ENCODE data around the gene KIAA1549.
A peak's percentile ranks its signal among the peaks of the same experiment; 100 is the strongest.
"Not testable (repeated sequence)": the region's sequence is repeated elsewhere in the genome, so short reads cannot be mapped to it uniquely, and the experiment has no call there.

KIAA1549 gene

DNA sequence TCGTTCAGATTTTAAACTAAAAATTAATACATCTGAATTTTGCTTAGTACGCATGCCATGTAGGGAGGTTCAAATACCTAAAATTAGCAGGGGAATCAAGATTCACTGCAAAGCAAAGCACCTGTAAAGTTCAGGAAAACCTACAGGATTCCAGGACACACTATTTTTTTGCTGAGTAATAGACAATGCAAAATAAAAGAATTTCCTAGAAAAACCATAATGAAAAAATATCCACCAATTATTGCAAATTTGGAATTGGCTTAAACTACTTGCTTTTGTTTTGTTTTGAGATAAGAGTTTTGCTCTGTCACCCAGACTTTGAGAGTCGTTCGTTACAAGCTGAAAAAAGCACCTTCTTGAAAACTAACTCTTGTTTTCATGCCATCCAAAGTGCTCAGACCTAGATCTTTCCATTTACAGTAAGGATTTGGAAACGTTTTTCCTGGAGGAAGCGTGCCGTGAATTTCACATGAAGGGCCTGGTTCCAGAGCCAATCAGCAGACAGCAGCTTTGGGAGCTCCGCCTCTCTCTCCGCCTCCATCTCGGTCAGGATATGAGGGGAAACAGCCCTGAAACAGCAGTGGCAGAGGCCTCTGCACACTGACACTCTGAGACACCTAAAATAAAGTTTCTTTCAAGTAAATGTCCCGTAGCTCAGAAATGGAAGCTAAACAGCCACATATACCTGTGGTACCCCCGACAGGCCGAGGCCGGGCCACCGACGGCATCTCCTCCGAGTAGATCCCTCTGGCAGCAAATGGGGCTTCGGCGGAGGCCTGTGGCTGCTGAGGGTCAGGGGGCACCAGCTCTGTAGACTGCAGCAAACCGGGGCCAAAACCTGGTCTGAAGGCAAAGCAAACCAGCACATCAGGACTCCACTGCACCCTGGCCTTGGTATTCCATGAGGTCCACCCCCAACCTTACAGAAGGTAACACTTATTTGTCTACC is 137.3 kb downstream of the KIAA1549 start:
- DNase-seq = no peak

DNA sequence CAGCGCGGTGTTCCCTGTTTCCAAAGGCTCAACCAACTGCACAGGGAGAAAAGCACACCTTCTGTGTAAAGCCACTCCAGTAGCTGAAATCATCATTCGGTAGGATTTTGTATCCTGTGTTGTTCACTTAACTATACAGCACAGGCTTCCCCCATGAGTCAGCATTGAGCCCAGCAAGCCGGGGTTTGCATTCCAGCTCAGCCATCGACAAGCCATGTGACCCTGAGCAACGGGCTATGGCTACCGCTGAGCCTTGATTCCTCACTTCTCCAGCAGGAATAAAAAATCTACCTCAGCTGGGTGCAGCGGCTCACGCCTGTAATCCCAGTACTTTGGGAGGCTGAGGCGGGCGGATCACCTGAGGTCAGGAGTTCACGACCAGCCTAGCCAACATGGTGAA is 139.1 kb downstream of the KIAA1549 start:
- peak; percentile 10 for DNase-seq

DNA sequence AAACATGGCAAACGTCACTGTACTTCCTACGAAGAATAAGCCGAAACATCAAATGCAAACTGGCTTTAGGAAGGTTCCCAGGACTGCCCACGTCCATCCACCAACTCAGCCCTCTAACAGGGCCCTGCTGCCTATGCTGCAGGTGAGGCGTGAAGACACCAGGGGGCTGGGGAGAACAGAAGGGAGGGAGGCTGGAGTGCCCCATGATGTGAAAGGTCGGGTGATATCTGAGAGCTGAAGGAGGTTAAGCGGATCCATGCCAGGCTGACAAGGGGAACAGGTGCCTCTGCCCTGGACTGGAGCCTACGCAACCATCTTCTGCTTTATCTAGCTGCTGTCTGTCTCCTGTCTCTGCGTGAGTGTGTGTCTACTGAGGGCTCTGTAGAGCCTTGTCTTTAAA is 143.0 kb downstream of the KIAA1549 start:
- no peak for DNase-seq

DNA sequence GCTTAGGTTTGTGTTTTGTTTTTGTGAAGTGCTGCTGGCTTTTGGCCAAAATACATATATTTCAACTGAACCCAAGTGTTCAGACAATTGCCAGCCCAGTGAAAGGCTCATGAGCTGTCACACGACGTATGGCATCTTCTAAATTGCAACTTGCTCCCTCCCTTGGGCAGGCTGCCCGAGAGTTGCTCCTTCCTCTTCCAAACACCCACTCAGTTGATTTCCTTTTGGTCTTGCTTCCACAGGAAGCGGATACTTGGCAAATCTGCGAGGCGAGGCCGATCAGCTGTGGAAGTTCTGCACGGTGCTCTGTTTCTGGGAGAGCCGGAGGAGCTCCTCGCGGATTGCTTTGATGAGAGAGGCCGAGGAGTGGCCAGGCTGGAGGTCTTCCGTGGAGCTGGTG is 143.6 kb downstream of the KIAA1549 start:
- DNase-seq = no peak

DNA sequence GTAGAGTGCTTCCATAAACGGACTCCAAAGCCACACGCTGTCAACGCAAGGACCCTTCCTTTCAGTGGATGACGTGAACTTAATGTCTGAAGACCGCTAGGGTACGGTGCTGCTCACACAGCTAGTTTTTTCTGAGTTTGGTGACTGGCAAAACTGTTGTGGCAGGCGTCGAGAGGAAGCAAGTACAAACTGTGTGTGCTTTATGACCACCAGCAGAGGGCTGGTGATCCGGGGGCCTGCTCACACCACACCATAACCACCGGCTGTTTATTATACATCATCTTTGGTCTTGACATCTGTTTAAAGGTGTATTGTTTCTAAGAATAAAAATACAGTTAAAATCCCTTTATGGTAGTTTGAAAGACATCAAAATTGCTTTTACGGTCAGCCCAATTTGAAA is 146.1 kb downstream of the KIAA1549 start:
- DNase-seq = no peak

DNA sequence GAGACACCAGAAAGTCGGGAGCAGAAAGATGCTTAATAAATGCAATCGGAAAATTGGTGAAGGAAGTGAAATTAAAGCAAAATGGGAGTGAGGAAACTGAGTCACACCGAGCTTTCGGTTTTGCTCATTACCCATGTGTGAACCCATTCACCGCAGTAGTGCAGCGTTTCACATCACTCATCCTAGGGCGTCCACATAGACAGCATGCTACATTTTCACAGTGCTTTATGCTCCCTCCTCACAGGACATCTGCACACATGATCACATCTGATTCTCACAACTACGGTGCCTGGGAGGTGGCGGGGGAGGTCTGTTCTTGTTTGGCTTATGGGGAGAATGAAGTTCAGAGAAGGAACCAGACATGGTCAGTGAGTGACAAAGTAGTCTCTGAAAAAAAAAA is 146.6 kb downstream of the KIAA1549 start:
- no peak for DNase-seq

DNA sequence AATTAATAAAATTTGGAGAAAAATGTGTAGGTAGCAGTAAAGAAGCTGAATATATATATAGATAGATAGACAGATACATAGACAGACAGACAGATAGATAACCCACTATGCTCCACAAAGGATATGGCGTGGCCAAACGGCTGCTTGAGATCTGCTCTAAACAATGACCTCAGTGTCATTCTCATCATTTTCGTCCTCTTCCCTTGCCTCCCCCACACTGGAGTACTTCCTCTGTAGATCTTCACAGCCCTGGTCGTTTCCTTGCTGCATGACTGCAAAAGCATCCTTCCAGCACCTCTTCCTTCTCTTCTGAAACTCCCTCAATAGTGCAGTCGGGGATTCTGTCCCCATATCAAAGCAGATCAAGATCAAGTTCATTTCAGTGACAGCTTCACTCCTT is 147.6 kb downstream of the KIAA1549 start:
- no peak for DNase-seq

DNA sequence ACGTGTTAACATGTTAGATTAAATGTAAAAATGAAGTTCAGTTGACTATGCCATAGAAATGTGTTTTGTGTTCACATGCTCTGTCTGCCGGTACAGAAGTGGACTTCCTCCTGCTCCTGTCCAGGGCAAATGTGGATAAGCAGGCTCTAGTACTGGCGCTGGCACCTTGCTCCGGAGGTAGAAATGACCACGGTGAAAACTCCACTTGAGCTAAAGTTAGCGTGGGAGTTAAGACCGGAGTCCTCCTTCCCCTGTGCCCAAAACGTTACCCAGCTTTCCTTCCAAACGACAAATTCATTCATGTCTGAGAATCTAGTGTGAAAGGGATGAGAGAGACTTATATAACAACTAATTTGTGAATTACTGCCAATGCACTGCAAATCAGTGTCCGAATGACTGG is 148.2 kb downstream of the KIAA1549 start:
- no peak for DNase-seq

DNA sequence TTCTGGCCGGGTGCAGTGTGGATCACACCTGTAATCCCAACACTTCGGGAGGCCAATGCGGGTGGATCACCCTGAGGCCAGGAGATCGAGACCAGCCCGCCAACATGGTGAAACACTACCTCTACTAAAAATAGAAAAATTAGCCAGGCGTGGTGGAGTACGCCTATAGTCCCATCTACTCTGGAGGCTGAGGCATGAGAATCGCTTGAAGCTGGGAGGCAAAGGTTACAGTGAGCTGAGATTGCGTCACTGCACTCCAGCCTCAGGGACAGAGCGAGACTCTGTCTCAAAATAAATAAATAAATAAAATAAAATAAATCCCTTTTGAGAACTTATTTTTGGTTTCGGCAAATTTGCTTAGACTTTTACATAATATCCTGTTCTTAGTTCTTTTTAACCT is 151.9 kb downstream of the KIAA1549 start:
- DNase-seq = no peak

DNA sequence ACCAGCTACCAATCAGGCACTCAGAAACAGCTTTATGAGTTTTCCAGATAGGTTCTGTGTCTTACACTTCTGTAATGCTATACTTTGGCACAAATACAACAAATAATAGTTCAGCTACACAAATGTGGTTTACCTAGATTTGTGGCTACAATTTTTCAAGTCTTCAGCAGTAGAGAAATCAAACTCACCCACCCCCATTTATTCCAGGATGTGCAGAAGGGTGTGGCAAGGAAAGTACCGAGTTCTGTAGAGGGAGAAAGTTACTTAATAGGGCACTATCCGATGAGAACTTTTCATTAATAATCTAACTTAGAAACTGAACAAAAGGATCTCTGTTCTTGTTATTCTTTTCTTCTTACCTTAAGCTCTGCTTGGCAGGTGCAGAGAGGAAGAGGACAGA is 152.9 kb downstream of the KIAA1549 start:
- no peak for DNase-seq

DNA sequence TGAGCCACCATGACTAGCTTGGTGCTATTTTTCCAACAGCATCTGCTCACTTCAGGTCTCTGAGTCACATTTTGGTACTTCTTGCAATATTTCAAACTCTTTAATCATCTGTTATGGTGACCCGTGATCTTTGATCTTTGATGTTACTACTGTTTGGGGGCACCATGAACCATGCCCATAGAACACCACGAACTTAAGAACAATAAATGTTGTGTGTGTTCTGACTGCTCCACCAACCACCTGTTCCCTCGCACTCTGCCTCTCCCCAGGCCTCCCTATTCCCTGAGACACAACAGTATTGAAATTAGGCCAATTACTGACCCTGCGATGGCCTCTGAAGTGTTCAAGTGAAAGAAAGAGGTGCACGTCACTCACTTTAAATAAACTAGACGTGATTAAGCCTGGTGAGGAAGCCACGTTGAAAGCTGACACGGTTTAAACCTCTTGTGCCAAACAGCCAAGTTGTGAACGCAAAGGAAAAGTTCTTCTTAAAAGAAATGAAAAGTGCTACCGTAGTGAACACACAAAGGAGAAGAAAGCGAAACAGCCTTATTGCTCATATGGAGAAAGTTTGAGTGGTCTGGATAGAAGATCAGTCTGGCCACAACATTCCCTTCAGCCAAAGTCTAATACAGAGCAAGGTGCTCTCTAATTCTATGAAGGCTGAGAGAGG is 156.0 kb downstream of the KIAA1549 start:
- no peak for DNase-seq

DNA sequence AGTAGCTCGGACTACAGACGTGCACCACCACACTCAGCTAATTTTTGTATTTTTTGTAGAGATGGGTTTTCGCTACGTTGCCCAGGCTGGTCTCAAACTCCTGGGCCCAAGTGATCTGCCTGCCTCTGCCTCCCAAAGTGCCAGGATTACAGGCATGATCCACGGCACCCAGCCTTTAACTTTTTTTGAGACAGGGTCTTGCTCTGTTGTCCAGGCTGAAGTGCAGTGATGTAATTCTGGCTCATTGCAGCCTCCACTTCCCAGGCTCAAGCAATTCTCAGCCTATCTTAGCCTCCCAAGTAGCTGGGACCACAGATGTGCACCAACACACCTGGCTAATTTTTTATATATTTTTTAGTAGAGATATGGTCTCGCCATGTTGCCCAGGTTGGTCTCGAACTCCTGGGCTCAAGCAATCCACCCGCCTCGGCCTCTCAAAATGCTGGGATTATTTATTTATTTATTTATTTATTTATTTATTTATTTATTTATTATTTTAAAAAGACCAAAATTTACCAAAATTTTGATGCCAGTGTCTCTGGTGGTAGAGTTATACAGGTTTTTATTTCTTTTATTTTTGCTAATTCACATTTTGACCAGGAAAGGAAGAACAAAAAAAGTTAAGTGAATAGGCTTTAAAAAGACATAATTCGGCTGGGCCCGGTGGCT is 158.2 kb downstream of the KIAA1549 start:
- no peak for DNase-seq

DNA sequence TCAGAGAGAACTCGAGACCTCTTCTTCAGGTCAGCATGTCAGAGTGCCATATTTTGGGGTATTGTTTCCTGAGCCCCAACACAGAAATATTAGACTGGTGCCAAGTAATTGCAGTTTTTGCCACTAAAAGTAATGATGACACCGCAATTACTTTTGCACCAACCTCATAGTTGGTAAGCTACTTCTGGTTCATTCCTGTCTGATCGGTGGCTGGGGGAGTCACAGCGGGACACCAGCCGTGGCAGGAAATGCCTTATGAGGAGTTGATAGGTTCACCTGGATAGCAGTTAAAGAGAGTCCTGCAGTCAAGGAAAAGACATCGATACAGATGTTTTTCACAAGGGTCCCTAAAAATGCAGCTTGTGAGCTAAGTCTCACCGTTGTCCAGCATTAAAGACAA is 159.3 kb downstream of the KIAA1549 start:
- DNase-seq = no peak

DNA sequence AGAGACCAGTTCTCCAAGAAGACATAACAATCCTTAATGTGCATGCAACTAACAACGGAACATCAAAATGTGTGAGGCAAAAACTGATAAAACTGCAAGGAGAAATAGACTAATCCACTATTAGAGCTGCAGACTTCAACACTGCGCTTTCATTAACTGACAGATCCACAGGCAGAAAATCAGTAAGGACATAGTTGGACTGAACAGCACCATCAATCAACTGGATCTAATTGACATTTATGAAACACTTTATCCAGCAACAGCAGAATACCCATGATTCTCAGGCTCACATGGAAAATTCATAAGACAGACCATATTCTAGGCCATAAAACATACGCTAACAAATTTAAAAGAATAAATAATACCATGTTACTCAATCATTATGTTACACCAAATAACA is 161.6 kb downstream of the KIAA1549 start:
- no peak for DNase-seq

DNA sequence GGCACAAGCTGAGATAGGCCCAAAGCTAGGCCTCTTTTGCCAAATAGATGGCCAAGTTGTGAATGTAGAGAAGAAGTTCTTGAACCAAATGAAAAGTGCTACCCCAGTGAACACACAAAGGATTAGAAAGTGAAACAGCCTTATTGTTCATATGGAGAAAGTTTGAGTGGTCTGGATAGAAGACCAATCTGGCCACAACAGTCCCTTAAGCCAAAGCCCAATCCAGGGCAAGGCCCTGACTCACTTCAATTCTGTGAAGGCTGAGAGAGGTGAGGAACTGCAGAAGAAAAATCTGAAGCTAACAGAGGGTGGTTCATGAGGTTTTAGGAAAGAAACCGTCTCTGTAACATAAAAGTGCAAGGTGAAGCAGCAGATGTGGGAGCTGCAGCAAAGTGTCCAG is 164.5 kb downstream of the KIAA1549 start:
- no peak for DNase-seq

DNA sequence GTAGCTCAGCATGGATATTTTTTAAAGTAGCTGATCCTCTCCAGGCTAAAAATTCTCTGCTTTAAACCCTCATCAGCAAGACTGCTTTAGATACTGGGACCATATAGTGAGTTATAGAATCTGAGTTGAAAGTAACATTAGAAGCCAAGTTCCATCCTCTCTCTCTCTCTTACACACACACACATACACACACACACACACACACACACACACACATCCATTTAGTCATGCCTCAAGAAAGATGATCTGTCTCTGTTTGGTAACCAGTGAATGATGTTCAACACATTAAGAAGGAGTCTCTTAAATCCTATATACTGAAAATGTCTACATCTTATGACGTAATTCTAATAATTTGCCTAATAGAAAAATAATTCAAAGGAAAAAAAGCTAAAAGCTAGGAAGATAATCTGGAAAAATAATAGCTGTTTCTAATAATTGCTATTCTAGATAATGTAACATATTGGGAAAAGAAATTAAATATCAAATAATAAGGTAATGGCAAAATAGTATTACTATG is 166.3 kb downstream of the KIAA1549 start:
- no peak for DNase-seq

DNA sequence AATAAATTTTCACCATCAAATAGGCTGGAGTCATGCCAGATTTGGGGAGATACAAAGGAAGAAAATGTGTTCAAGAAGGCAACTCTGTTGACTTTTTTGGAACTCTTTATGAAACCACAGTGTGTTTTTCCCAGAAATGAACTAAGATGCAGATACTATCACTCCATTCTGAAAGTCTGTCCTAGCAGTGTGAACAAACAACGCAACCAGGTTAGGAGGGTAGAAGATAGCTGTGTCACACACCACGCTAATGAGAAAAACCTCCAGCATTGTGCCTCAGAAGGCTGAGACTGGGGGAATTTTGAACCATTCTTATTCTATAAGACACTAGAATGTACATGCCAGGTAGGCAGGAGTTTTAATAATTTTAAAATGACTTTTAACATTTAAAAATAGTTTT is 167.2 kb downstream of the KIAA1549 start:
- DNase-seq = no peak

DNA sequence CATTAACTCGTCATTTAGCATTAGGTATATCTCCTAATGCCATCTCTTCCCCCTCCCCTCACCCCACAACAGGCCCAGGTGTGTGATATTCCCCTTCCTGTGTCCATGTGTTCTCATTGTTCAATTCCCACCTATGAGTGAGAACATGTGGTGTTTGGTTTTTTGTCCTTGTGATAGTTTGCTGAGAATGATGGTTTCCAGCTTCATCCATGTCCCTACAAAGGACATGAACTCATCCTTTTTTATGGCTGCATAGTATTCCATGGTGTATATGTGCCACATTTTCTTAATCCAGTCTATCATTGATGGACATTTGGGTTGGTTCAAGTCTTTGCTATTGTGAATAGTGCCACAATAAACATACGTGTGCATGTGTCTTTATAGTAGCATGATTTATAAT is 169.9 kb downstream of the KIAA1549 start:
- DNase-seq = not testable (repeated sequence)

DNA sequence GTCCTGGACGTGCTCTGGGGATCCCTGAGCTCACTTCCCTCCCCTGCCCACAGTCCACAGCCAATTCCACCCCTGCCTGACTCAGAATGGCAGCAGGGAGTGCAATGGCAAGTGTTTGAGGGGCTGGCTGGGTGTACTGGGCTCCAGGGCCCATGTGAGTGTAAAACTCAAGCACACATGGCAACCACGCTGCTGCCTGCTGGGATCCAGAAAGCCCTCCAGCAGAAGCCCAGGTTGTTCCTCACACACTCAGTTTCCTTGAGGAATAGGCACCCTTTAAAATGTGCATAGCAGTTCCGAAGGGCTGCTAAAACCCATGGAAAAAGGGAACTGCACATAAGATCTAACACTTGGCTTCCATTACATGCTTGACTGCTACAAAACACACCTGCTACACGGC is 171.8 kb downstream of the KIAA1549 start:
- no peak for DNase-seq

DNA sequence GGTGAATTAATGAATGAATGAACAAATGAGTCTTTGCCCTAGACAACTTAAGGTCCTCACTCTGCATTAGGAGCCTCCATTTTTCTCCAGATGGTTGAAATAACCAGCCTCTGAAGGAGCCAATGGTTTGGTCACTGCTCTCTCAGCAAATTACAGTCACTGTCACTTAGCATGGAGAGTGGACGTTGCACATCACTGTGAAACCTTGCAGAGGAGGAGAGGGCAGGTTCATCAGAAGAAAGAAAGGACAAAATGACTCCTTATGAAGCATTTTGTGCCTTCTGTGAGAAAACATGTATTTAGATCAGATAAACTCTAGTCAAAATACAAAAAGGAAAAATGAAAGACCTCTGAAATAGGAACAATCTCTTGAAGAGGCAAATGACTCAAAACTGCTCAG is 176.6 kb downstream of the KIAA1549 start:
- no peak for DNase-seq

DNA sequence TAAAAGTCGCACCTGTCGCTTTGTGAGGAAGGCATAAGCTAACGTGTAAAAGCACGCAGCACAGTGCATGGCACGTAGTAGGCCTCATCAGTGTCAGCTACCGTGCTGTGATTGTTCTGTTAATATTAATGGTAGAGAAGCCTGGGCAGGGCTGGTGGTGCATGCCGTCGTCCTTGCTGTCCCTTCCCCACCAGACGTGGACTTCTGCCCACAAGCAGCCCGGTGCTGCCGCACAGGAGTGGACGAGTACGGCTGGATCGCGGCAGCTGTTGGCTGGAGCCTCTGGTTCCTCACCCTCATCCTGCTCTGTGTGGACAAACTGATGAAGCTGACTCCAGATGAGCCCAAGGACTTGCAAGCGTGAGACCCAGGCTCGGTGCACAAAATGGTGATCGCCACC is 178.5 kb downstream of the KIAA1549 start:
- no peak for DNase-seq

DNA sequence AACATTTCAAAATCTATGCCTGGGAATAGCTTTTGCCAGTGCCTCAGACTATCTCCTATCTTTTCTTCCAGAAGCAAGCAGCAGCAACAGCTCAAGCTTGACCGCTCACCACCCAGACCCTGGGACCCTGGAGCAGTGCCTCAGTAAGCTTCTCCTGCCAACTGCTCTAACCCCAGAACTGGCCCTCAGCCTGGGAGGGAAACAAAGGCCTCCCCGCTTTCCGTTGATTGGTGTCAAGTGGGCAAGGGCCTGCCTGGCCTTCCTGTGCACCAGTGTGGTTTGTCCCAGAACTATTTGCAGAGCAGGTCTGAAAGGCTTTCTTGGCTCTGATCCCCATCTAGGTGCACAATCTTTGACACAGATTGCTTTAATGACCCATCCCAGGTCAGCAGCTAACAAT is 179.9 kb downstream of the KIAA1549 start:
- DNase-seq = no peak

DNA sequence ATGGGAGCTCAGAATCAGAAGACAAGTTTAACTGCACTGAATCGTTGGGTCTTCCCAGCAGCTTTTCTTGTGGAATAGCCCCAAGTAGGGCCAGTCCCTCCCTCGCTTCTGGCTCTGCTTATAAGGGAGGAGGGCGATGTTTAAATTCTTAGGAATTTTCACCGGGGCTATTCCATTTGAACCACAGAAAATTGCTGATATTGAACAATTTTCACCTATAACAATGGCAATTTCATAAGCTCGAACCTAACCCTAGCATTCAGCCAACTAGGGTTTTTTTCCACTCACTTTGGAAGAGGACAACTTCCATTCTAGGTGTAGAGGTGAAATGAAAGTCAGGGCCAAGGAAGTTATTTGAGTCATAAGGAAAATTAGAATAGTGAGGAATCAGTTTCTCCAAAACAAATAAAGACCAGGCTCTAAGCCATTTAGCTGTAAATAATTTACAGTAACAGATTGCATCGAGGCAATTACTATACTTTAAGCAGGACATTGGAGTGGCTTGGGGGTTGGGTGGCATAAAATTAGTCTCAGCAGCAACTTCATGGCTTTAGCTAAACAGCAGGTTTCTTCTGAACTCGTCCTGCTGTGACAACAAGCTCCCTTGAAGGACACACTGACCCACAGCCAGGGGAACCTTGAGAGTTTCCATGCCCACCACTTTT is 181.7 kb downstream of the KIAA1549 start:
- DNase-seq = no peak
